HG02610 (cell line): ENCODE measurements around the gene TBC1D20.

Experiments
- ATAC-seq: cut with Tn5 transposase; IDR thresholded peaks from one replicate; pipeline ENCODE4 v1.9.1; 2021; ENCODE audit warnings: mild to moderate bottlenecking, moderate library complexity; ENCODE audit not compliant: unreplicated experiment

TBC1D20 gene

GRCh38 chr20:420721-421574 lies 41.4 kb downstream of the TBC1D20 start:
- no peak for ATAC-seq

GRCh38 chr20:420166-420620 lies 42.1 kb downstream of the TBC1D20 start:
- no peak for ATAC-seq

GRCh38 chr20:419556-420165 lies 42.7 kb downstream of the TBC1D20 start:
- ATAC-seq: no peak

DNA sequence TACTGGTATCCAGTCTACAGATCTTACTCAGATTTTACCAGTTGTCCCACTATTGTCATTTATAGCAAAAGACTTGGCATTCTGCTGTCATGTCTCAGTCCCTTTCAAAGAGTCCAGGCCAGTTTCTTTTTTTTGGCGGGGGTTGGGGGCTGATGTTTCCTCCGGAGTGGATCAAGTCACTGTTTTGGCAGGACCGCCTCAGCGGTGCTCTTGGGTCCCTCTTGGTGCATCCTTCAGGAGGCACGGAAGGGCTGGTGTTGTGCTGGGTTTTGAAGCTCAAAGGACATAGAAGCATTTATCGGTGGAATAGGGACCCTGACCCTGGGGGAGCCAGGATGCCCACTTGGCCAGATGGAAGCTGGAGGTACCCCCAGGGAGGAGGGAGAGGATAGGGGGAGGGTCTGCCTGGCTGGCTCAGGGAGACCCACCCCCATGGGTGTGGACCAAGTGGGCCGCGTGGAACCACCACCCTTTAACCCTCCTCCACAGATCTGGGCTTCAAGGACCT lies 43.4 kb downstream of the TBC1D20 start:
- ATAC-seq: no peak

GRCh38 chr20:417801-418342 lies 44.5 kb downstream of the TBC1D20 start:
- no peak for ATAC-seq

- ATAC-seq: no peak
Measured at GRCh38 chr20:416950-417800, 45.2 kb downstream of the TBC1D20 start.

GRCh38 chr20:415820-416322 lies 46.5 kb downstream of the TBC1D20 start:
- no peak for ATAC-seq

DNA sequence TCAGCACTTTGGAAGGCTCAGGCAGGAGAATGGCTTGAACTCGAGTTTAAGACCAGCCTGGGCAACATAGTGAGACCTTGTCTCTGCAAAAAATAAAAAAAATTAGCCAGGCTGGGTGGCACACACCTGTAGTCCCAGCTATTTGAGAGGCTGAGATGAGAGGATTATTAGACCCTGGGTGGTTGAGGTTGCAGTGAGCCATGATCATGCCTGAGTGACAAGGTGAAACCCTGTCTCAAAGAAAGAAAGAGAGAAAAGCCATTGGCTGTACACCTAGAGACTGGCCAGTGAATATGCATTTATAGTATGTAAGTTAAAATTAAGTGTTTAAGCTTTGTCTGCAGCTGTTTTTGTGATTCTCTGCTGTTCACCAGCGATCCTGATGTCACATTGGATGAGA lies 48.2 kb downstream of the TBC1D20 start:
- ATAC-seq: no peak

GRCh38 chr20:412081-412480 lies 50.3 kb downstream of the TBC1D20 start:
- ATAC-seq: no peak

DNA sequence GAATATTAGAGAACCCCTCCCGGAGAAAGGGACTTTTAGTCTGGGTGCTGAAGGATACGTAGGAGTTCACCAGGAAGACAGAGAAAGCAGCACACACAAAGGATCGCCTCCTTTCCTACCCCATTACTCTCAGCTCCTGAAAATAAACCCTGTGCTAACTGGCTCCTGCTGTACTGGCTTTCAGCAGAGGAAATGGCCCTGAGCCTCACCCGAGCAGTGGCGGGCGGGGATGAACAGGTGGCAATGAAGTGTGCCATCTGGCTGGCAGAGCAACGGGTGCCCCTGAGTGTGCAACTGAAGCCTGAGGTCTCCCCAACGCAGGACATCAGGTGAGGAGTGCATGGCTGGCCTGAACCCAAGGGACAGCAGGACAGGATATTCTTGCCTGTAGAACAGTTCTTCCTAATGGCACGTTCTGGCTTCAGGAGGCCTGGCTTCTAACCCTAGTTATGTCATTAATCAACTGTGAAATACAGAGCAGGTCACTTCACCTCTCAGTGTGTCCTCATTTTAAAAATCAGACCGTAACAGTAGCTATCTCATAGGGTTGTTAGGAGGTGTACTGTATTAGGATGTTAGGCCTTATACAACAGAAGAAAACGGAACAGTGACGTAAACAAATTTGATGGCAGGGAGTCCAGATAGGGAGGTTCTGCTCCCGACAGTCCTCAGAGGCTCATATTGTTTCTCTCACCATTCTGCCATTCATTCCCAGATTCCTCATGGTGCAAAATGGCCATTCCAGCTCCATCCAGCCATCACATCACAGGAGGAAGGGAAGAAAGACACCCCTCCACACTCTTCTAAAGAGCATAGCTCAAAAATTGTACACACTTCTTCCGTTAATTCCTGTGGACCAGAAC lies 52.4 kb downstream of the TBC1D20 start:
- no peak for ATAC-seq

- ATAC-seq: no peak
Measured at GRCh38 chr20:408843-409696, 53.3 kb downstream of the TBC1D20 start.

DNA sequence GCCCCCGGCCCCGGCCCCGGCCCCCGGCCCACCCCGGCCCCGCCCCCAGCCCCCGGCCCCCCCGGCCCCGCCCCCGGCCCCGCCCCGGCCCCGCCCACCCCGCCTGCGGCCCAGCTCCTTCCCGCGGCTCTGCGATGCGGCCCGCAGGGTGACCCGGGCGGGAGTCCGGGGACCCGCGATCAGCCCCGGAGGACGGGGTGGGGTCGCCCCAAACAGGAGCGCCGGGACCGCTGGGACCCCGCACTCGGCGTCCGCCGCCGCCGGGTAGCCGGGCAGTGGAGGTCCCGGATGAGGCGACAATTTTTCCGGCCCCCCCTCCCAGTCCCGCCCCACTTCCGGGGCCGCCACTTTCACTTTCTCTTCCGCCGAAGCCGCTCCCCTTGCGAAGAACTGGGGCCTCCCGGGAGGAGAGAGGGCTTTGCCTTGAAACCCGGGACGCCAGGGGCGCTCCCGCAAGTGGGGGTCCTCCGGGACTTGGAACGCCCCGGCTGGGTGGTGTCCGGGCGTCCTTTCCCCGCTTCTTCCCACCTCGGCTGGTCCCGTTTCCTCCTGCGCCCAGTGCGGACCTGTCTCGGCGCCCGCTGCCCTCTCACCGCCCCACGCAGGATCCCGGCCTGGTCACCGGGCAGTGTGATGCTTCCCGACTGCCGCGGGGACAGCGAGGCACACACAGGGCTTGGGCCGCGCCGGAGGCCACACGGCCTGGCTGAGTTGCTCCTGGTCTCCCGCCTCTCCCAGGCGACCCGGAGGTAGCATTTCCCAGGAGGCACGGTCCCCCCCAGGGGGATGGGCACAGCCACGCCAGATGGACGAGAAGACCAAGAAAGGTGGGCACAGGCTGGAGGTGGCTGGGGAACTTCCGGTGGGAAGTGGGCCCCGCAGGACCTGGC lies 54.1 kb downstream of the TBC1D20 start, which contains the start of gene RBCK1:
Gene RBCK1 (plus strand): TSS at position 347 of the 890 bp plus-strand sequence. CDS start 459 bp downstream, at position 806.
- peak; percentile 76 for ATAC-seq

DNA sequence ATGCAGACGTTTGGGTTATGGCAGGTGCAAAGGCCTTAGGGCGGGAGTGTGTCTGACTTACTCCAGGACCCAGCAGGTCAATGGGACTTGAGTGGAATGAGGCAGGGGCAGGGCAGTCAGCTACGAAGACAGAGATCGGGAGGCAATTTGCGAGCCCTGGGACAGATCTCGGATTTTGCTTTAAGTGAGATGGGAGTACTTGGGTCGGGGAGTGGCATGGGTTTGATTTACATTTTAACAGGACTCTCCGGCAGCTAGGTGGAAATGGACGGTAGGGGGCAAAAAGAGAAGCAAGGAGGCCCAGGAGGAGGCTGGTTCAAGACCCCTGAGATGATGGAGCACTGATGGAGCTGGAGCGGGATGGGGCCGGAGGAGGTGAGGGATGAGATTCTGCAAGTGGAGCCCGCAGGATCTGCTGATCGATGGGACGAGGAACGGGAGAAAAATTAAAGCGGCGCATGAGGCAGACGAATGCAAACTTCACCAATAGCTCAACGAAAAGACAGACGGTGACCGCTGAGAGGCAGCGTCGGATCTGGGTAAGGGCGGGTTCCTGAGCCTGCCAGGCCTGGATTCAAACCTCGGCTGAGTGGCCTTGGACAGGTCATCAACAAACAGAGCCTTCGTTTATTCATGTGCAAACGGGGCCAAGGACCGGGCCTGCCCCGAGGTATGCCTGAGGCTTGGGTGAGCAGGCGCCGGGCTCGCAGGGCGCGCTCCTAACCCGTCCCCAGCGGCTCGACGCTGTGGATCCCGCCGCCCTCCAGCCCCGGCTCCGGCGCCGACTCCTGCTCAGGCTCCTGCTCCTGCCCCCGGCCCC lies 55.0 kb downstream of the TBC1D20 start:
- ATAC-seq: peak; percentile 51

GRCh38 chr20:406200-407132 lies 55.9 kb downstream of the TBC1D20 start:
- no peak for ATAC-seq

- no peak for ATAC-seq
Measured at GRCh38 chr20:404088-404487, 58.2 kb downstream of the TBC1D20 start.

GRCh38 chr20:403582-403957 lies 58.8 kb downstream of the TBC1D20 start:
- ATAC-seq: no peak
